ENCODE data around the gene SDE2. TPM values are rescaled to one million over a fixed set of nuclear protein-coding genes. Genes with fewer than 3 reads are reported as not detected.
"Not testable (repeated sequence)": the region's sequence is repeated elsewhere in the genome, so short reads cannot be mapped to it uniquely, and the experiment has no call there.

The SDE2 gene
- total RNA-seq, 1 donor from 2014 or later = 20.7 TPM

- DNase-seq (ENCODE audit: extremely low read depth, low read depth, low spot score) = no peak
Observed at GRCh38 chr1:225945564-225945963, 53.6 kb downstream of the SDE2 start.

GRCh38 chr1:225944951-225945350 is 54.2 kb downstream of the SDE2 start:
- no peak for DNase-seq (ENCODE audit: extremely low read depth, low read depth, low spot score)

- no peak for DNase-seq (ENCODE audit: extremely low read depth, low read depth, low spot score)
Observed at GRCh38 chr1:225944387-225944786, 54.8 kb downstream of the SDE2 start.

- DNase-seq (ENCODE audit: extremely low read depth, low read depth, low spot score) = no peak
Observed at GRCh38 chr1:225943582-225943981, 55.6 kb downstream of the SDE2 start.

GRCh38 chr1:225942574-225942973 is 56.6 kb downstream of the SDE2 start:
- no peak for DNase-seq (ENCODE audit: extremely low read depth, low read depth, low spot score)

GRCh38 chr1:225941942-225942222 is 57.3 kb downstream of the SDE2 start:
- no peak for DNase-seq (ENCODE audit: extremely low read depth, low read depth, low spot score)

GRCh38 chr1:225941187-225941941 is 57.8 kb downstream of the SDE2 start, which contains the start of gene LEFTY2:
Gene LEFTY2, minus strand, starts transcription at chr1:225941220. Its CDS starts 80 bp downstream, at chr1:225941140.
- DNase-seq (ENCODE audit: extremely low read depth, low read depth, low spot score) = no peak

- no peak for DNase-seq (ENCODE audit: extremely low read depth, low read depth, low spot score)
Observed at GRCh38 chr1:225940385-225941151, 58.6 kb downstream of the SDE2 start.

GRCh38 chr1:225939939-225940310 is 59.2 kb downstream of the SDE2 start:
- DNase-seq (ENCODE audit: extremely low read depth, low read depth, low spot score) = not testable (repeated sequence)

- not testable (repeated sequence) for DNase-seq (ENCODE audit: extremely low read depth, low read depth, low spot score)
Observed at GRCh38 chr1:225939097-225939938, 59.8 kb downstream of the SDE2 start.

GRCh38 chr1:225937048-225937968 is 61.8 kb downstream of the SDE2 start:
- no peak for DNase-seq (ENCODE audit: extremely low read depth, low read depth, low spot score)

- DNase-seq (ENCODE audit: extremely low read depth, low read depth, low spot score) = no peak
Observed at GRCh38 chr1:225936523-225936922, 62.6 kb downstream of the SDE2 start.

GRCh38 chr1:225936086-225936485 is 63.1 kb downstream of the SDE2 start:
- not testable (repeated sequence) for DNase-seq (ENCODE audit: extremely low read depth, low read depth, low spot score)

GRCh38 chr1:225934711-225935110 is 64.4 kb downstream of the SDE2 start:
- DNase-seq (ENCODE audit: extremely low read depth, low read depth, low spot score) = no peak

- DNase-seq (ENCODE audit: extremely low read depth, low read depth, low spot score) = no peak
Observed at GRCh38 chr1:225933072-225933471, 66.1 kb downstream of the SDE2 start.

Other genes starting within 250 kb of the SDE2 start
- gene SRP9, start 221.5 kb downstream of the SDE2 start, total RNA-seq = 160 and 200 TPM in 2 replicates
- gene EPHX1, start 189.2 kb downstream of the SDE2 start, total RNA-seq = 26.1 and 37.6 TPM in 2 replicates
- gene TMEM63A, start 117.0 kb downstream of the SDE2 start, total RNA-seq = 18.1 and 29.7 TPM in 2 replicates
- not detected in 2 replicates for gene LEFTY1, start 110.2 kb downstream of the SDE2 start, total RNA-seq
- 35.5 and 40.5 TPM in 2 replicates for gene PYCR2, start 75.1 kb downstream of the SDE2 start, total RNA-seq
- gene LEFTY2, start 58.1 kb downstream of the SDE2 start, total RNA-seq = not detected in 2 replicates
- gene H3-3A, start 63.4 kb upstream of the SDE2 start, total RNA-seq = 333 and 385 TPM in 2 replicates
- 37.4 and 48.7 TPM in 2 replicates for gene ACBD3, start 187.4 kb upstream of the SDE2 start, total RNA-seq
- 0.10 and 1.6 TPM in 2 replicates for gene MIXL1, start 224.3 kb upstream of the SDE2 start, total RNA-seq